Adrenal gland (tissue), 12 donors: ENCODE data around the gene KCNJ16. TPM values are rescaled to one million over a fixed set of nuclear protein-coding genes. Genes with fewer than 3 reads are reported as not detected.
A peak's percentile ranks its signal among the peaks of the same experiment; 100 is the strongest.

Source experiments
- DNase-seq, 7 donors: peaks; one replicate each; pipeline ENCODE4 v3.0.0-alpha.2; 2019 to 2020
- H3K27ac ChIP-seq, 5 donors: fragments of 200-600 bp; sonication (generic) in 4 of 5; 1 replicate in 3 of 5; 2 replicates in 2 of 5; pipeline versions ENCODE4 v1.5.1 to v1.8.0; 2016 to 2020; ENCODE audit warnings: mild to moderate bottlenecking in 1 of 5
- H3K27me3 ChIP-seq: fragments of 200-600 bp; 2 replicates; pipeline ENCODE4 v1.8.0; 2021
- H3K36me3 ChIP-seq, 2 donors: fragments of 200-600 bp; replicated peaks in 1 of 2; 1 replicate in 1 of 2; 2 replicates in 1 of 2; pipeline versions ENCODE4 v1.5.1 to v1.8.0; 2018 to 2022
- H3K4me1 ChIP-seq, 2 donors: fragments of 200-600 bp; replicated peaks in 1 of 2; 1 replicate in 1 of 2; 2 replicates in 1 of 2; pipeline versions ENCODE4 v1.5.1 to v1.8.0; 2018 to 2021
- H3K4me3 ChIP-seq, 4 donors: fragments of 200-600 bp; sonication (generic) in 3 of 4; one replicate each; pipeline ENCODE4 v1.5.1; 2016 to 2018
- H3K9me3 ChIP-seq, 3 donors: fragments of 200-600 bp; sonication (generic) in 1 of 3; replicated peaks in 1 of 3; 1 replicate in 2 of 3; 2 replicates in 1 of 3; pipeline versions ENCODE4 v1.5.1 to v1.8.0; 2016 to 2021
- CTCF ChIP-seq, 6 experiments: fragments of 450-650 bp in 4 of 6; fragments of 200-600 bp in 2 of 6; sonication (generic) in 1 of 6; IDR thresholded peaks; 1 replicate in 5 of 6; 2 replicates in 1 of 6; pipeline versions ENCODE4 v1.5.1 to v1.8.0; 2016 to 2021; ENCODE audit warnings: antibody characterized with exemption in 6 of 6, mild to moderate bottlenecking in 2 of 6, moderate library complexity in 1 of 6
- POLR2A ChIP-seq, 2 donors: fragments of 450-650 bp; IDR thresholded peaks; one replicate each; pipeline ENCODE4 v1.6.1; 2017; ENCODE audit warnings: antibody characterized with exemption in 2 of 2, mild to moderate bottlenecking in 2 of 2, moderate library complexity in 1 of 2
- WGBS, 4 donors: extraction: QIAGEN DNeasy Blood & Tissue Kit in 2 of 4; methylation state at CpG; one replicate each; pipeline versions ENCODE4 v1.1.5 to v1.1.7; 2013 to 2017; 5-methylcytosine and 5-hydroxymethylcytosine counted together
- intact Hi-C, 2 donors: fragments of 100-400 bp; cut with DNase I; formaldehyde crosslinking; loops; one replicate each; pipeline versions ENCODE4 v1.14.1 to v1.15.0; 2022 to 2023
- polyA plus RNA-seq, 3 donors: library from polyadenylated mRNA; stranded (reverse); fragments of 200-250 nt in 2 of 3; fragments of 350-450 nt in 1 of 3; fragmentation: Illumina TruSeq in 1 of 3; extraction: RNeasy Lipid Tissue Mini Kit (QIAGEN cat#74804) in 1 of 3; gene quantifications; one replicate each; pipeline ENCODE4 v1.2.3, GENCODE V29; 2013 to 2014
- total RNA-seq, 9 donors: library from RNA; depleted of rRNA in 4 of 9; stranded (reverse); fragments of >200 nt in 4 of 9; fragments of 120-200 nt in 1 of 9; fragmentation: NEBNext Ultra II Directional in 1 of 9; extraction: Animal tissue kit (Norgen Biotek cat#: 25700) in 1 of 9; gene quantifications; one replicate each; pipeline versions ENCODE4 v1.1.0 to v1.2.4, GENCODE V29; 2013 to 2023
- donor health status: healthy with polysubstance abuse.
- donor health status: Bipolar disorder and iron deficiency.
- donor health status: DM: yes; HTN: yes; CAD: no.
- donor health status: DM: no; HTN: no; CAD: no.
- donor health status: DM: no; HTN: no; CAD: no.
- donor health status: DM: yes; HTN: yes; CAD: no.

Gene KCNJ16
- total and polyA plus RNA-seq, 12 donors: 0.05 to 1.0 (median 0.24) TPM; not detected in 3

- Histone ChIP-seq H3K27ac (no peak overlapping the region), H3K4me3 (no peak overlapping the region), H3K36me3 (no peaks in the 10 kb centered on the region), H3K27me3 (peaks cover 6% of the 10 kb centered on the region), H3K4me1 (peaks cover 0 to 16% of the 10 kb centered on the region in 2 donors), H3K9me3 (no peaks in the 10 kb centered on the region)
- TF ChIP-seq POLR2A (IDR thresholded peaks at IDR 0.05) (no peak), CTCF (IDR thresholded peaks at IDR 0.05) (no peak)
- DNase-seq: no peak
- intact Hi-C loops: no loop called here
- 84 to 90% (median 87%) methylated on average over 4 of the region's 4 CpGs for WGBS, 4 donors
Measured at GRCh38 chr17:70166615-70167014, 91.6 kb downstream of the KCNJ16 start.

- peak; percentile 27 to 52 (median 40) for TF ChIP-seq CTCF (IDR thresholded peaks at IDR 0.05)
- no peak for TF ChIP-seq POLR2A (IDR thresholded peaks at IDR 0.05)
- intact Hi-C loops: no loop called here
- peak overlapping the region in 2 of 4 donors; percentile 30 to 70 for H3K4me3 ChIP-seq
- H3K27ac ChIP-seq: peak overlapping the region in 4 of 5 donors; percentile 57 to 86 (median 72)
- peaks cover 0 to 16% of the 10 kb centered on the region in 2 donors for H3K4me1 ChIP-seq
- H3K36me3 ChIP-seq: no peaks in the 10 kb centered on the region
- H3K27me3 ChIP-seq: peaks cover 6% of the 10 kb centered on the region
- WGBS, 4 donors: 2 to 12% (median 3%) methylated on average over 34 to 45 of the region's 45 CpGs
- DNase-seq: peak; percentile 42 to 76 (median 57)
- H3K9me3 ChIP-seq: no peaks in the 10 kb centered on the region
Measured at GRCh38 chr17:70168044-70168976, 93.3 kb downstream of the KCNJ16 start.

GRCh38 chr17:70168977-70169708 is 94.1 kb downstream of the KCNJ16 start, which contains the start of gene KCNJ2:
TSS of gene KCNJ2 (plus strand) at chr17:70169532. CDS start at chr17:70175040, 5,508 bp downstream.
- Histone ChIP-seq H3K9me3 (no peaks in the 10 kb centered on the region), H3K4me1 (peaks cover 0 to 16% of the 10 kb centered on the region in 2 donors), H3K27me3 (peaks cover 6% of the 10 kb centered on the region), H3K4me3 (peak within 1 kb of the TSS in 3 of 4 donors; percentile 30 to 70 (median 32)), H3K27ac (peak within 1 kb of the TSS in 4 of 5 donors; percentile 57 to 86 (median 72)), H3K36me3 (no peaks in the 10 kb centered on the region)
- intact Hi-C loops: no loop called here
- 0 to 1% (median 0%) methylated on average over 2 to 67 of the region's 67 CpGs for WGBS, 4 donors
- peak; percentile 83 to 87 (median 86) for DNase-seq
- peak; percentile 43 to 85 for TF ChIP-seq POLR2A (IDR thresholded peaks at IDR 0.05)
- TF ChIP-seq CTCF (IDR thresholded peaks at IDR 0.05): no peak
